ENCODE measurements around the gene SNW1.

DNA sequence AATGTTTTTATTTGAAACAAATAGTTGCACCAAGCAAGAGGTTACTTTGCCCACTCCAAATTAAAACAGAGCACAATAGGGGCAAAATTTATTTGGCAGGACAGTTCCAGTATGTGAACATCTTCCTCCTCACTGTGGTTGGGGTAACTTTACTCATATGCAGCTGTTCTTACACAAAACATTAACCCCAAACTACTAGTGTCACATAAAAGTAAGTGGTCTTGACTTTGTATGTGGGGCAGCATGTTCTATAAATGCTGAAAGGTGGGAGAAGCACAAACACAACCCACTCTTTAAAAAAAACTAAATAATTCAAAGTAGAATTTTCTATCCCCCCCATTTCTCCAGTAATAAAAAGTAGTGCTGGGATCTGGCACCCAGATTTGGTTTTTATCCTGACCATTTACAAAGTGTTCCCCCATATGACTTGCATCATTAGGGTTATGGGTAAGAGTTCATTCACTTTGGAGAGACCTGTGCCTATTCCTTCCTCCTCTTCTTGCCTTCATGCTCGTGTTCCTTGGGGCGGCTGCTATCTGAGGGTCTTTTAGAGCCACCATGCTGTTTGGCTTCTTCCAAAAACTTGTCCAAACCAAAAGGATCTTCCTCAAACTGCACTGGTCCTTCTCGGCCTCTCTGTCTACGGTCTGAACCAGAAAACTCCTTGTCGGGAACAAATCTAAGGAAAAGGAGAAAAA lies 43.2 kb downstream of the SNW1 start:
- TF ChIP-seq, protein P1, sequence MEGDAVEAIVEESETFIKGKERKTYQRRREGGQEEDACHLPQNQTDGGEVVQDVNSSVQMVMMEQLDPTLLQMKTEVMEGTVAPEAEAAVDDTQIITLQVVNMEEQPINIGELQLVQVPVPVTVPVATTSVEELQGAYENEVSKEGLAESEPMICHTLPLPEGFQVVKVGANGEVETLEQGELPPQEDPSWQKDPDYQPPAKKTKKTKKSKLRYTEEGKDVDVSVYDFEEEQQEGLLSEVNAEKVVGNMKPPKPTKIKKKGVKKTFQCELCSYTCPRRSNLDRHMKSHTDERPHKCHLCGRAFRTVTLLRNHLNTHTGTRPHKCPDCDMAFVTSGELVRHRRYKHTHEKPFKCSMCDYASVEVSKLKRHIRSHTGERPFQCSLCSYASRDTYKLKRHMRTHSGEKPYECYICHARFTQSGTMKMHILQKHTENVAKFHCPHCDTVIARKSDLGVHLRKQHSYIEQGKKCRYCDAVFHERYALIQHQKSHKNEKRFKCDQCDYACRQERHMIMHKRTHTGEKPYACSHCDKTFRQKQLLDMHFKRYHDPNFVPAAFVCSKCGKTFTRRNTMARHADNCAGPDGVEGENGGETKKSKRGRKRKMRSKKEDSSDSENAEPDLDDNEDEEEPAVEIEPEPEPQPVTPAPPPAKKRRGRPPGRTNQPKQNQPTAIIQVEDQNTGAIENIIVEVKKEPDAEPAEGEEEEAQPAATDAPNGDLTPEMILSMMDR (IDR thresholded peaks at IDR 0.05) = no peak
- TF ChIP-seq RORB (CRISPR knock-in tag; IDR thresholded peaks at IDR 0.05) = no peak
